ENCODE results near the gene TMEM161B.
"Not testable (repeated sequence)": the region's sequence is repeated elsewhere in the genome, so short reads cannot be mapped to it uniquely, and the experiment has no call there.

TMEM161B gene

GRCh38 chr5:88177486-88177885 is 91.2 kb downstream of the TMEM161B start:
- not testable (repeated sequence) for DNase-seq

- DNase-seq: peak; percentile 87
These were observed 95.5 kb downstream of the TMEM161B start for GRCh38 chr5:88172847-88173758.

- DNase-seq: no peak
These were observed 109.1 kb downstream of the TMEM161B start for GRCh38 chr5:88159591-88159990.

DNA sequence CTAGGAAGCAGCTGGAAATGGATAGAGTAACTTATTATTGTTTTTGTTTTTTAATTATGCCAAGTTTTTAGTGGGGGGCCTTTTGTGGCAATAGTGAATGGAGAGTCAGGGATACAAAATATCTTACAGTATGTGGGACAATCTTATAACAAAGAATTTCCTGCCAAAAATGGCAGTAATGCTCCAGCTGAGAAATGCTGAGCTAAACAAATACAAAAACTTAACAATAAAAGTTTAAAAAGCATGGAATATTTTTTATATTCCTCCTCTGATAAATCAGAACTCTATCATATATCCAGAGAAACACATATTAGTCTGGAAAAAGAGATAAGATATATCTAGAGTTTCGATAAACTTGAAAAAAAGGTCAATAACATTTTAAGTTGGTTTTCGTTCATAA is 110.6 kb downstream of the TMEM161B start:
- no peak for DNase-seq

GRCh38 chr5:88154891-88155290 is 113.8 kb downstream of the TMEM161B start:
- DNase-seq: no peak

GRCh38 chr5:88150747-88151146 is 117.9 kb downstream of the TMEM161B start:
- DNase-seq: no peak

GRCh38 chr5:88145611-88146467 is 122.8 kb downstream of the TMEM161B start:
- DNase-seq: peak; percentile 13

DNA sequence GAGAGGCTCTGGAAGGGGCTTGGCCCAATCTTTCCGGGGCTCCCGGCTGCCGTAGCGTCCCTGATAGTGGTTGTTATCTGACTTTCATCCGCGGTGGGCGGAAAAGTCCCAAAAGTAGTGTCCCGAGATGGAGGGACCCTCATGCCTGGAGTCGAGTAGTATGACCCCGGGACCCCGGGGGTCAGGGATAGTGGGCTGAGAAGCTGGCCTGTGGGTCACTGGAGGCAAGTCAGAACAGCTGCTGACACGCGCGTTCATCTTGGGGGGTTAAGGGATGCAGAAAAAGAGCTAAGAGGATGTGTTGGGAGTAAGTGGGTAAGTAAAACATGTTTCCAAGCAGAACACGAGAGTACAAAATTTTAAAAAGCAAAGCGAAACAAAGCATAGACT is 123.4 kb downstream of the TMEM161B start:
- no peak for DNase-seq
